NCI-H345 treated with DMSO at 0.1 percent for 48 hours (cell line): ENCODE data around the gene HIBADH.
"Not testable (repeated sequence)": the region's sequence is repeated elsewhere in the genome, so short reads cannot be mapped to it uniquely, and the experiment has no call there.

Experiments used
- DNase-seq: peaks from one replicate; lab custom pipeline; 2025; ENCODE audit not compliant: unreplicated experiment; lab: John Stamatoyannopoulos, UW

The HIBADH gene

GRCh38 chr7:27680610-27681009 lies 17.9 kb upstream of the HIBADH start:
- DNase-seq = no peak

- no peak for DNase-seq
Measured at GRCh38 chr7:27678617-27679260, 16.1 kb upstream of the HIBADH start.

- no peak for DNase-seq
Measured at GRCh38 chr7:27677912-27678612, 15.4 kb upstream of the HIBADH start.

- DNase-seq = not testable (repeated sequence)
Measured at GRCh38 chr7:27674126-27674525, 11.4 kb upstream of the HIBADH start.

- no peak for DNase-seq
Measured at GRCh38 chr7:27671675-27672074, 9.0 kb upstream of the HIBADH start.

GRCh38 chr7:27670676-27671075 lies 8.0 kb upstream of the HIBADH start:
- no peak for DNase-seq

- DNase-seq = no peak
Measured at GRCh38 chr7:27670177-27670576, 7.5 kb upstream of the HIBADH start.

GRCh38 chr7:27665531-27665930 lies 2.8 kb upstream of the HIBADH start:
- DNase-seq = no peak

- DNase-seq = no peak
Measured at GRCh38 chr7:27663989-27664331, 1.3 kb upstream of the HIBADH start.

- no peak for DNase-seq
Measured at GRCh38 chr7:27661811-27662489, 733 bp downstream of the HIBADH start.

GRCh38 chr7:27656724-27657123 lies 6.0 kb downstream of the HIBADH start:
- DNase-seq = no peak

- no peak for DNase-seq
Measured at GRCh38 chr7:27655184-27655583, 7.5 kb downstream of the HIBADH start.

- DNase-seq = no peak
Measured at GRCh38 chr7:27652518-27652917, 10.2 kb downstream of the HIBADH start.

GRCh38 chr7:27651702-27652101 lies 11.0 kb downstream of the HIBADH start:
- no peak for DNase-seq

GRCh38 chr7:27650283-27650682 lies 12.4 kb downstream of the HIBADH start:
- DNase-seq = no peak

- DNase-seq = no peak
Measured at GRCh38 chr7:27647489-27647888, 15.2 kb downstream of the HIBADH start.

- DNase-seq = no peak
Measured at GRCh38 chr7:27647046-27647445, 15.6 kb downstream of the HIBADH start.

- DNase-seq = no peak
Measured at GRCh38 chr7:27642271-27642670, 20.4 kb downstream of the HIBADH start.

GRCh38 chr7:27641581-27642230 lies 21.0 kb downstream of the HIBADH start:
- no peak for DNase-seq

GRCh38 chr7:27640884-27641574 lies 21.7 kb downstream of the HIBADH start:
- DNase-seq = no peak

- no peak for DNase-seq
Measured at GRCh38 chr7:27639851-27640250, 22.8 kb downstream of the HIBADH start.
